Measurements from ENCODE around the gene TACC3.

DNA sequence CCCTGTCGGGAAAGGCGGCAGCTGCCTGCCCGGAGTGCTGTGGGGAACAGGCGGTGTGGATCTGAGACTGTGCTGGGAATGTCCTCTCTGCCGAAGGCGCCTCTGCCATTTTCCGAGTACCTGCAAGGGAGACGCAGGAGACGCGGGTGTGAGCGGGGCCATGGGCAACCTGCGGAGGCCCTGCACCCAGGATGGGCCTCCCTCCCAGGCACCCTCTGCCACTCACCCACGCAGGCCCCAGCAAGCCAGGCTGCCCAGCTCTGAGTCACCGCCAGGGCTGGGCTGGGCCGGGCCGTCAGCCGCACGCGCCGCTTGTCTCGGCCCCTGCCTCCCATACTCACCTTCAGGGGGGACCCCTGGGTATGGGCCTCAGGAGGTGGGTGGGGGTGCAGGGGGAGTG is 68.2 kb downstream of the TACC3 start:
- no peak for TF ChIP-seq CHD2 (IDR thresholded peaks at IDR 0.05; ENCODE audit: low read length, partially characterized antibody)
- no peak for TF ChIP-seq RAD21 (IDR thresholded peaks at IDR 0.05; ENCODE audit: low read length)
- TF ChIP-seq POLR2AphosphoS5 (IDR thresholded peaks at IDR 0.05; ENCODE audit: low read depth, low read length), result no peak
- TF ChIP-seq GABPA (IDR thresholded peaks at IDR 0.05; ENCODE audit: low read depth), result no peak
- TF ChIP-seq ELF1 (IDR thresholded peaks at IDR 0.05), result no peak
- TF ChIP-seq, protein P1, sequence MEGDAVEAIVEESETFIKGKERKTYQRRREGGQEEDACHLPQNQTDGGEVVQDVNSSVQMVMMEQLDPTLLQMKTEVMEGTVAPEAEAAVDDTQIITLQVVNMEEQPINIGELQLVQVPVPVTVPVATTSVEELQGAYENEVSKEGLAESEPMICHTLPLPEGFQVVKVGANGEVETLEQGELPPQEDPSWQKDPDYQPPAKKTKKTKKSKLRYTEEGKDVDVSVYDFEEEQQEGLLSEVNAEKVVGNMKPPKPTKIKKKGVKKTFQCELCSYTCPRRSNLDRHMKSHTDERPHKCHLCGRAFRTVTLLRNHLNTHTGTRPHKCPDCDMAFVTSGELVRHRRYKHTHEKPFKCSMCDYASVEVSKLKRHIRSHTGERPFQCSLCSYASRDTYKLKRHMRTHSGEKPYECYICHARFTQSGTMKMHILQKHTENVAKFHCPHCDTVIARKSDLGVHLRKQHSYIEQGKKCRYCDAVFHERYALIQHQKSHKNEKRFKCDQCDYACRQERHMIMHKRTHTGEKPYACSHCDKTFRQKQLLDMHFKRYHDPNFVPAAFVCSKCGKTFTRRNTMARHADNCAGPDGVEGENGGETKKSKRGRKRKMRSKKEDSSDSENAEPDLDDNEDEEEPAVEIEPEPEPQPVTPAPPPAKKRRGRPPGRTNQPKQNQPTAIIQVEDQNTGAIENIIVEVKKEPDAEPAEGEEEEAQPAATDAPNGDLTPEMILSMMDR (IDR thresholded peaks at IDR 0.05), result no peak
- no peak for TF ChIP-seq EP300 (IDR thresholded peaks at IDR 0.05; ENCODE audit: borderline replicate concordance in 1 of 2, low read depth in 1 of 2, low read length in 1 of 2)
- no peak for TF ChIP-seq RXRA (IDR thresholded peaks at IDR 0.05; ENCODE audit: borderline replicate concordance, low read depth)
- TF ChIP-seq SIN3A (IDR thresholded peaks at IDR 0.05; ENCODE audit: borderline replicate concordance, low read depth, low read length), result no peak

Measured in SK-N-SH (cell line).